ENCODE measurements around the gene ZNF316.

The ZNF316 gene

DNA sequence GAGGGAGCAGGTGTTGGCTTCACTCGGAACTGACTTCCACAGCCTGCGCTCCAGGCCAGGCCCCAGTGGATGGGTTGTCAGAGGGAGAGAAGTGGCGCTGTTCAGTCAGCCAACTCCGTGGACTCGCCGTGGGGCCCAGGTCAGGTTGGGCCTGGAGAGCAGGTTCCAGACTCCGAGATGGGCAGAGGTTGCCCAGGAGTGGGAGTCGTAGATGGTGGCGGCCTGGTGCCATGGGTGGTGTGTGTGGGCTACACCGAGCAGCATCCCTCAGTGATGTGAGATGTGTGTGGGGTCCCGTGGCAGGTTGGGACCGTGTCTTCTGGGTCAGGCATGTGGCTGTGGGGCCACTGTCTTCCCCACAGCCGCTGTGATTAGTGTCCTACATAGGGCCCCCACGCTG is 10.4 kb downstream of the ZNF316 start:
- Mint-ChIP-seq H3K9me3 (peaks cover 4 to 5% of the 10 kb centered on the region in 2 donors), H3K4me1 (peaks cover 5 to 6% of the 10 kb centered on the region in 2 donors), H3K36me3 (peaks cover 59 to 84% of the 10 kb centered on the region in 2 donors), H3K27me3 (no peaks in the 10 kb centered on the region), H3K4me3 (no peak overlapping the region), H3K27ac (no peak overlapping the region)
- no peak for DNase-seq
- no peak for ATAC-seq (replicated peaks)

GRCh38 chr7:6648066-6648814 is 11.1 kb downstream of the ZNF316 start:
- DNase-seq = no peak
- Mint-ChIP-seq H3K27ac (peak overlapping the region; percentile 27), H3K9me3 (peaks cover 4 to 5% of the 10 kb centered on the region in 2 donors), H3K4me3 (no peak overlapping the region), H3K27me3 (no peaks in the 10 kb centered on the region), H3K36me3 (peaks cover 56 to 81% of the 10 kb centered on the region in 2 donors), H3K4me1 (peaks cover 5 to 6% of the 10 kb centered on the region in 2 donors)
- no peak for ATAC-seq (replicated peaks)

GRCh38 chr7:6648815-6649104 is 11.6 kb downstream of the ZNF316 start:
- peaks cover 4 to 5% of the 10 kb centered on the region in 2 donors for H3K9me3 Mint-ChIP-seq
- no peak overlapping the region for H3K27ac Mint-ChIP-seq
- no peaks in the 10 kb centered on the region for H3K27me3 Mint-ChIP-seq
- H3K4me3 Mint-ChIP-seq = no peak overlapping the region
- H3K36me3 Mint-ChIP-seq = peaks cover 53 to 78% of the 10 kb centered on the region in 2 donors
- H3K4me1 Mint-ChIP-seq = peaks cover 5 to 6% of the 10 kb centered on the region in 2 donors
- DNase-seq (no peak), ATAC-seq (replicated peaks) (no peak)

- DNase-seq (no peak), ATAC-seq (replicated peaks) (no peak)
- peaks cover 4 to 5% of the 10 kb centered on the region in 2 donors for H3K9me3 Mint-ChIP-seq
- peaks cover 48 to 73% of the 10 kb centered on the region in 2 donors for H3K36me3 Mint-ChIP-seq
- H3K4me3 Mint-ChIP-seq = no peak overlapping the region
- H3K4me1 Mint-ChIP-seq = peaks cover 5 to 6% of the 10 kb centered on the region in 2 donors
- no peaks in the 10 kb centered on the region for H3K27me3 Mint-ChIP-seq
- peak overlapping the region; percentile 87 for H3K27ac Mint-ChIP-seq
These were observed 12.3 kb downstream of the ZNF316 start for GRCh38 chr7:6649241-6649961.

- Mint-ChIP-seq H3K4me1 (peaks cover under 1 to 6% of the 10 kb centered on the region in 2 donors), H3K4me3 (no peak overlapping the region), H3K36me3 (peaks cover 48 to 72% of the 10 kb centered on the region in 2 donors), H3K27me3 (no peaks in the 10 kb centered on the region), H3K9me3 (peaks cover 4 to 5% of the 10 kb centered on the region in 2 donors), H3K27ac (no peak overlapping the region)
- ATAC-seq (replicated peaks) (no peak), DNase-seq (no peak)
These were observed 13.0 kb downstream of the ZNF316 start for GRCh38 chr7:6650086-6650485.

- H3K4me3 Mint-ChIP-seq = no peak overlapping the region
- no peak for DNase-seq
- H3K27me3 Mint-ChIP-seq = no peaks in the 10 kb centered on the region
- ATAC-seq (replicated peaks) = no peak
- peaks cover 0 to 6% of the 10 kb centered on the region in 2 donors for H3K4me1 Mint-ChIP-seq
- peaks cover 50 to 74% of the 10 kb centered on the region in 2 donors for H3K36me3 Mint-ChIP-seq
- peaks cover 4 to 5% of the 10 kb centered on the region in 2 donors for H3K9me3 Mint-ChIP-seq
- H3K27ac Mint-ChIP-seq = no peak overlapping the region
These were observed 13.4 kb downstream of the ZNF316 start for GRCh38 chr7:6650521-6651011.

DNA sequence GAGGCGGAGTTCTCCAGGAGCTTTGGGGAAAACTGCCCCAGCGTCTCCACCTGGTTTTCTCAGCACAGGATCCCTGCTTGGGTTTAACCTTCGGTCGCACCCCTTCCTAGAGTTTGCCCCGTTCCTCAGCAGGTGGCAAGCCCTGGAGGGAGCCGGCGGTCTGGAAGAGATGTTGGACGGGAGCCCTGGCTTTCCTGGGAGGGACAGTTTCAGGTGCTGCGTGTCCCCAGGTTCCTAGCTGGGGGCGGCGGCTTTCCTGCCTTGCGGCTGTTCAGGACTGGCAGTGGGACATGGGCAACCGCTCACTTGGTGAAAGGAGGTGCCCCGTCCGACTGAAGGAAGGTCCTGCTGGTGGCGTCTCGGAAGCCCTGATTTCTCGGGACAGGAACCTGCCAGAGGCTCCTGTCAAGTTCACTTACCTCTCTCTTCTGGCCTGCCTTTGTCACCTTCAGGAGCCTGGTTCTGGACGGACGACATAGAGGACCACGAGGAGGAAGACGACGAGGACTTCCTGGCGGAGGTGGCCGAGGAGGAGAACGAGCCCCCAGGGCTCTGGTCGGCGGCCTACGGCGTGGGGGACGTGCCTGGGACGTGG is 14.8 kb downstream of the ZNF316 start:
- Mint-ChIP-seq H3K27ac (no peak overlapping the region), H3K4me1 (peaks cover 0 to 4% of the 10 kb centered on the region in 2 donors), H3K4me3 (no peak overlapping the region), H3K27me3 (no peaks in the 10 kb centered on the region), H3K36me3 (peaks cover 43 to 74% of the 10 kb centered on the region in 2 donors), H3K9me3 (peaks cover 4 to 5% of the 10 kb centered on the region in 2 donors)
- no peak for ATAC-seq (replicated peaks)
- no peak for DNase-seq

DNA sequence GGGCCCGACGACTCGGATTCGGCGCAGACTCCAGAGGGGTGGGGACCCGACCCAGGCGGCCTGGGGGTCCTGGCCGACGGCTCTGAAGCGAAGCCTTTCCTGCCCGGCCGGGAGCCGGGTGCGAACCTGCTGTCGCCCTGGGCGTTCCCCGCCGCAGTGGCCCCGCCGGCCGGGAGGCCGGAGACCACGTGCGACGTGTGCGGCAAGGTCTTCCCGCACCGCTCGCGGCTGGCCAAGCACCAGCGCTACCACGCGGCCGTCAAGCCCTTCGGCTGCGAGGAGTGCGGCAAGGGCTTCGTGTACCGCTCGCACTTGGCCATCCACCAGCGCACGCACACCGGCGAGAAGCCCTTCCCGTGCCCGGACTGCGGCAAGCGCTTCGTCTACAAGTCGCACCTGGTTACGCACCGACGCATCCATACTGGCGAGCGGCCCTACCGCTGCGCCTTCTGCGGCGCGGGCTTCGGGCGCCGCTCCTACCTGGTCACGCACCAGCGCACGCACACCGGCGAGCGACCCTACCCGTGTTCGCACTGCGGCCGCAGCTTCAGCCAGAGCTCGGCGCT is 15.4 kb downstream of the ZNF316 start:
- H3K4me1 Mint-ChIP-seq = peaks cover 0 to 2% of the 10 kb centered on the region in 2 donors
- ATAC-seq (replicated peaks) (no peak), DNase-seq (no peak)
- peaks cover 37 to 68% of the 10 kb centered on the region in 2 donors for H3K36me3 Mint-ChIP-seq
- H3K27me3 Mint-ChIP-seq = no peaks in the 10 kb centered on the region
- no peak overlapping the region for H3K27ac Mint-ChIP-seq
- H3K9me3 Mint-ChIP-seq = peaks cover 4 to 5% of the 10 kb centered on the region in 2 donors
- no peak overlapping the region for H3K4me3 Mint-ChIP-seq

- DNase-seq (no peak), ATAC-seq (replicated peaks) (no peak)
- Mint-ChIP-seq H3K9me3 (peaks cover 4 to 5% of the 10 kb centered on the region in 2 donors), H3K27me3 (no peaks in the 10 kb centered on the region), H3K27ac (no peak overlapping the region), H3K36me3 (peaks cover 35 to 61% of the 10 kb centered on the region in 2 donors), H3K4me3 (no peak overlapping the region), H3K4me1 (no peaks in the 10 kb centered on the region)
These were observed 16.2 kb downstream of the ZNF316 start for GRCh38 chr7:6653071-6654003.

DNA sequence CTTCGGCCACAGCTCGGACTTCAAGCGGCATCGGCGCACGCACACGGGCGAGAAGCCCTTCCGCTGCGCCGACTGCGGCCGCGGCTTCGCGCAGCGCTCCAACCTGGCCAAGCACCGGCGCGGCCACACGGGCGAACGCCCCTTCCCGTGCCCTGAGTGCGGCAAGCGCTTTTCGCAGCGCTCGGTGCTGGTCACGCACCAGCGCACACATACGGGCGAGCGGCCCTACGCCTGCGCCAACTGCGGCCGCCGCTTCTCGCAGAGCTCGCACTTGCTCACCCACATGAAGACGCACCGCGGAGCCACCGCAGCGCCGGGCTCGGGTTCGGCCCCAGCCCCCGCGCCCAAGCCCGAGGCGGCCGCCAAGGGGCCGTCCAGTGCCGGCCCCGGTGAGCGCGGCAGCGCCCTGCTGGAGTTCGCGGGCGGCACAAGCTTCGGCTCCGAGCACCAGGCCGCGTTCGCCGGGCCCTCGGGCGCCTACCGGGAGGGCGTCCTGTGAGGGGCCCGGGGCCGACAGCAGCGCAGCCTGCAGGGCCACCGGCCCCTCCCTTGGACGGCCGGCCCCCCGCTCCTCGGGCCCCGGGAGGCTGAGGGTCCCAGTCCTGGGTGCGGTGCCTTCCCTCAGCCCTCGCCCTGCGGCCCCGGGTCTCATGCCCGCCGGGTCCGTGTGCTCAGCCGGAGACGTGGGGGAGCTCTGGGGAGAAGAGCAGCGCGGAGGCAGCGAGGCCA is 17.2 kb downstream of the ZNF316 start:
- DNase-seq (no peak), ATAC-seq (replicated peaks) (no peak)
- Mint-ChIP-seq H3K36me3 (peaks cover 35 to 51% of the 10 kb centered on the region in 2 donors), H3K4me1 (peaks cover 0 to 2% of the 10 kb centered on the region in 2 donors), H3K9me3 (peaks cover 4 to 5% of the 10 kb centered on the region in 2 donors), H3K4me3 (no peak overlapping the region), H3K27ac (no peak overlapping the region), H3K27me3 (no peaks in the 10 kb centered on the region)

DNA sequence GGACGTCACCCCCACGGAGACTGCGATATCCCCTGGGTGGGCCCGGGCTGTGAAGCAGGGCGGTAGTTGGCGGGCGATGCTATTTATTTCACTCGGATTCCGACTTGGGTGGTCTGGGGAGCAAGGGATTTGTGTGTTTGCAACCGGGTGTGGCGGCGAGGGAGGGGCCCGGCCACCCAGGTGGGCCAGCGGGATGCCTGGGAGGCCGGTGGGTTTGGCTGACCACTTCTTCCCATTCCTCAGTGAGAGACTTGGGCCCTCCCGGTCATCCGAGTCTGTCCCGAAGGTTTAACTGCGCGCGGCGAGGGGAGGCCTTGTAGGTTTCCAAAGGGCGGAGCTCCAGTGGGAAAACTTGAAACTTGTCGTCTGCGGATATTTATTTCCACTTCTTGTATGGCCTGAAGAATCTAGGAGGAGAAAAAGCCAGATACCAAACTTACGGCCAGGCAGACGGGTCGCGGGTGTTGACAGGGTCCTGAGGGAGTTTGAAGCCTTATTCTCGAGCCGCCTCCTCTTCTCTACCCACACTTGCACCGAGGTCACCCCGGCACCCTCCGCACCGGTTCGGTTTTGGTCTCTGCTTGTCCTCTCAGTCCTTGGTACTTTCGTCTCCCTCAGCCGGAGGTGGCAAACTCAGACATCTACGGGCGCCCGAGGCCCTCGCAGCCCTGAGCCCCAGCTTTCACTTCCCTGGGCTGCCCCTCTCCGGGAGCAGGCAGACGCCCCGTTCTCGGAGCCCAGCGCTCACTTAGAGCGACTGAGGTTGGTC is 17.9 kb downstream of the ZNF316 start:
- Mint-ChIP-seq H3K27ac (no peak overlapping the region), H3K9me3 (peaks cover 4 to 5% of the 10 kb centered on the region in 2 donors), H3K27me3 (no peaks in the 10 kb centered on the region), H3K4me3 (no peak overlapping the region), H3K4me1 (peaks cover 0 to 2% of the 10 kb centered on the region in 2 donors), H3K36me3 (peaks cover 34 to 44% of the 10 kb centered on the region in 2 donors)
- DNase-seq (no peak), ATAC-seq (replicated peaks) (no peak)

DNA sequence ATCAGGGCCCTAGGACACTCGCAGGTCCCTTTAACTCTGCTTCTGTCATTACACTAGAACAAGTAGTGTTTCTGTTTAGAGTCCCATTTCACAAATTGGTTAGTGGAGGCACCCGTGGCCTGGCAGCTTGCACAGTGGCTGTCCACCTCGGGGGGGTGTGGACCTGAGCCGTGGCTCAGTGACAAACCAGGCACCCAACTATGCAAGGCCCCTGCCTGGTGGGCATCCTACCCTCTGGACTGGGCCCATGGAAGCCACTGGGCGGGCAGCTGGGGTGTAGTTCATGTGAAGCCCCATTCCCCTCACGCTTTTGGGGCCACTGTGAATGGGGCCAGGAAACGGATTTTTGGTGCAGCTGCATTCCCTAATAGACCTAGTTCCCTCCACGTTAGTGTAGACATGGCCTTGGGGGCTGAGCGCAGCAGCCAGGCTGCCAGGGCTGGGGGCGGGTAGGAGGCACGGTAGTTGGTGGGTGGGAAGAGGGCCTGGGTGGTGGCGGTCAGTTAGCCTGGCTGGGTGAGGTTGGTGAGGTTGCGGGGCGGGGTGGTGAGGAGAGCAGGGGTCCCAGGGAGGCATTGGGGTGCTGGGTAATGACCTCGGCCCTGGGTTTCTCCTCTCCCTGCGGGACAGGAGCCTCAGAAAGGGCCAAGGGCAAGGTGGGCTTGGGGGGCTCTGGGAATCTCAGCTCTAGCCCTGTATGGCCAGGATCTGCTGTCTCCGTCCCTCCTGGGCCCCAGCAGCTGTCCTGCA is 18.7 kb downstream of the ZNF316 start:
- H3K36me3 Mint-ChIP-seq = peaks cover 26 to 37% of the 10 kb centered on the region in 2 donors
- peaks cover 2 to 3% of the 10 kb centered on the region in 2 donors for H3K9me3 Mint-ChIP-seq
- no peak for DNase-seq
- no peak overlapping the region for H3K4me3 Mint-ChIP-seq
- H3K4me1 Mint-ChIP-seq = peaks cover 0 to 2% of the 10 kb centered on the region in 2 donors
- ATAC-seq (replicated peaks) = no peak
- H3K27ac Mint-ChIP-seq = no peak overlapping the region
- no peaks in the 10 kb centered on the region for H3K27me3 Mint-ChIP-seq

Data from stimulated activated naive B cell treated with anti-CD40 and anti-IgM and Interleukin-4, amounts not matched to agents 10 μg/mL and 1 μg/mL and 100 μg/mL, for 72 hours (primary cell).